Transverse colon (tissue), 3 donors: ENCODE data around the gene IFITM5.

Source experiments
- EP300 ChIP-seq: sonication (generic); formaldehyde crosslinking; IDR thresholded peaks from one replicate; pipeline ENCODE4 v1.6.1; 2017; ENCODE audit warnings: antibody characterized with exemption, low read depth
- POLR2AphosphoS5 ChIP-seq, 3 donors: sonication (generic); formaldehyde crosslinking; IDR thresholded peaks; one replicate each; pipeline ENCODE4 v1.6.1; 2016; ENCODE audit warnings: antibody characterized with exemption in 3 of 3

- no peak for TF ChIP-seq POLR2AphosphoS5 (IDR thresholded peaks at IDR 0.05)
- no peak for TF ChIP-seq EP300
These were observed 37.7 kb downstream of the IFITM5 start for GRCh38 chr11:261624-262023.
